ENCODE results near the gene ANKK1. TPM values are rescaled to one million over a fixed set of nuclear protein-coding genes. Genes with fewer than 3 reads are reported as not detected.

Gene ANKK1
- total and polyA plus RNA-seq, 2 donors (not counting 1 experiment from before 2014, with no cell fraction given) = 0.89 to 5.3 TPM

DNA sequence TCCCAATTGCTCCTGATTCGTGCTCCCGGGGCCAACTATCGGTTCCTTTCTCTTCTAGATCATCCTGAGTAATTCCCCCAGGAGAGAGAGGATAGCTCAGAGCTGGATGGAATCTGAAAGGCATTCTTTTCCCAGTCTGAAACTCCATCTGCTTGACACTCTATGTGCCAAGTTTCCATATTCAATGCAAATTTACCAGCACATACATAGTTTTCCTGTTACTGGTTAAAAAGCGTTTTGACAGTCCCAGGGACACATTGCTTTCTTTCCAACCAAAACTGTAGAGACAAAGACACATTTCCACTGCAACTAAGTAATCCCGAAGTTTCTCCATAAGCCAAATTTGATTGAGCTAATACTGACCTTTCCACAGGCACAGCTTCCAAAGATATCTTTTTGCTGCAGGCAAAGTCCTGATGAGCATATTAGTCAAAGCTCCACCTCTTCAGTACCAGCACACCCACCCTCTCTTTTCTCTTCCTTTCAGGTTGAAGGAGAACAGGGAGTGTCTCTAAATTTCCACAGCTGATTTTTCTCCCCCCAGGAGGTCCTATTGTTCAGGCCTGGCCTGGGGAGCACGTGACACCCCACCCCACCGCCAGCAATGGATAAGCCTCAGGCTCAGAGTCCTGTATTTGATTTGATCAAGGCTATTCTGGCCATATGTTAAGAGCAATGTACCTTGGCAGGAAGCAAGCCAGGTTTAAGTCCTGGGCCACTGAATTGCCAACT is 9.7 kb upstream of the ANKK1 start:
- no peaks in the 10 kb centered on the region for H4K20me1 ChIP-seq (ENCODE audit: control insufficient read depth, insufficient read depth, low read length, poor library complexity, severe bottlenecking)
- no peaks in the 10 kb centered on the region for H3K27me3 Mint-ChIP-seq
- 91% methylated on average over 6 of the region's 7 CpGs for WGBS (ENCODE audit: insufficient coverage)
- peaks cover 5% of the 10 kb centered on the region for H3K9me3 Mint-ChIP-seq (ENCODE audit: insufficient read depth)
- H2AFZ ChIP-seq (ENCODE audit: insufficient read depth, low read depth, low read length, poor library complexity, severe bottlenecking) = no peak overlapping the region
- H3K27ac ChIP-seq (ENCODE audit: low read length in 2 of 2) = no peak overlapping the region
- ChIA-PET CTCF (no interaction called here), POLR2A (no interaction called here)
- peaks cover 0 to 7% (median 0%) of the 10 kb centered on the region in 3 donors for H3K9me3 ChIP-seq (ENCODE audit: control extremely low read depth in 1 of 3, control insufficient read depth in 2 of 3, insufficient read depth in 1 of 3, low read length in 2 of 3)
- peak overlapping the region; percentile 33 for H3K27ac Mint-ChIP-seq
- H3K9ac ChIP-seq (ENCODE audit: low read length) = no peak overlapping the region
- H3K4me1 Mint-ChIP-seq = peaks cover 25% of the 10 kb centered on the region
- H3K36me3 ChIP-seq (replicated peaks in 1 of 2; ENCODE audit: control extremely low read depth in 1 of 2, control insufficient read depth in 1 of 2, extremely low read depth in 1 of 2, insufficient read depth in 2 of 2, low read length in 1 of 2) = no peaks in the 10 kb centered on the region
- H3K4me3 ChIP-seq (ENCODE audit: control extremely low read depth in 1 of 5, extremely low read depth in 1 of 5, insufficient read depth in 1 of 5, low read depth in 2 of 5, low read length in 4 of 5) = no peak overlapping the region
- H3K4me1 ChIP-seq (ENCODE audit: control insufficient read depth in 2 of 2, insufficient read depth in 2 of 2, low read length in 2 of 2) = peaks cover 17 to 19% of the 10 kb centered on the region in 2 donors
- no peaks in the 10 kb centered on the region for H3K27me3 ChIP-seq (replicated peaks in 1 of 4; ENCODE audit: control extremely low read depth in 1 of 4, control insufficient read depth in 3 of 4, insufficient read depth in 4 of 4, low read length in 3 of 4)
- intact Hi-C loops (cut with micrococcal nuclease) = no loop called here
- H3K4me2 ChIP-seq (replicated peaks; ENCODE audit: low read depth, low read length, poor library complexity, severe bottlenecking) = no peak overlapping the region
- no peak overlapping the region for H3K4me3 Mint-ChIP-seq
- no peak for DNase-seq
- TF ChIP-seq, protein P1, sequence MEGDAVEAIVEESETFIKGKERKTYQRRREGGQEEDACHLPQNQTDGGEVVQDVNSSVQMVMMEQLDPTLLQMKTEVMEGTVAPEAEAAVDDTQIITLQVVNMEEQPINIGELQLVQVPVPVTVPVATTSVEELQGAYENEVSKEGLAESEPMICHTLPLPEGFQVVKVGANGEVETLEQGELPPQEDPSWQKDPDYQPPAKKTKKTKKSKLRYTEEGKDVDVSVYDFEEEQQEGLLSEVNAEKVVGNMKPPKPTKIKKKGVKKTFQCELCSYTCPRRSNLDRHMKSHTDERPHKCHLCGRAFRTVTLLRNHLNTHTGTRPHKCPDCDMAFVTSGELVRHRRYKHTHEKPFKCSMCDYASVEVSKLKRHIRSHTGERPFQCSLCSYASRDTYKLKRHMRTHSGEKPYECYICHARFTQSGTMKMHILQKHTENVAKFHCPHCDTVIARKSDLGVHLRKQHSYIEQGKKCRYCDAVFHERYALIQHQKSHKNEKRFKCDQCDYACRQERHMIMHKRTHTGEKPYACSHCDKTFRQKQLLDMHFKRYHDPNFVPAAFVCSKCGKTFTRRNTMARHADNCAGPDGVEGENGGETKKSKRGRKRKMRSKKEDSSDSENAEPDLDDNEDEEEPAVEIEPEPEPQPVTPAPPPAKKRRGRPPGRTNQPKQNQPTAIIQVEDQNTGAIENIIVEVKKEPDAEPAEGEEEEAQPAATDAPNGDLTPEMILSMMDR (IDR thresholded peaks at IDR 0.05) = no peak
- no peaks in the 10 kb centered on the region for H3K79me2 ChIP-seq (ENCODE audit: control insufficient read depth, insufficient read depth, low read length)
- no peak for ATAC-seq (ENCODE audit: low read depth)

DNA sequence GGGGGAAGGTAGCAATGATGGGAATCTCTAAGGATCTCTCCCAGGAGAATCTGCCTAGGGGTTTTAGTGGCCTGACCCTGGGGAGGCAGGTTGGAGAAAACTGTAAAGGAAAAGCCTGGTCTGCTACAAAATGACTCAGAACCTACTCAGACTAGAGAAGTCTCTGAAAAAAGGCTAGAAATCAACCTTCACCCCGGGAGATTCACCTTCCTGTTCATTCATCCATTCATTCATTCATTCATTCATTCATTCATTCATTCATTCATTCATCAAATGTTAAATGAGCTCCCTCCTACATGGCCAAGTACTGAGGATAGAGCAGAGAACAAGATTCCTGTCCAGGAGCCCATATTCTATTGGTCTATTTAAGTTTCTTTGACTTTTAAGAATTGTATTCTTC is 8.9 kb upstream of the ANKK1 start:
- ChIA-PET POLR2A (no interaction called here), CTCF (no interaction called here)
- Histone ChIP-seq H4K20me1 (ENCODE audit: control insufficient read depth, insufficient read depth, low read length, poor library complexity, severe bottlenecking) (no peaks in the 10 kb centered on the region), H3K27ac (ENCODE audit: low read length in 2 of 2) (no peak overlapping the region), H3K4me3 (ENCODE audit: control extremely low read depth in 1 of 5, extremely low read depth in 1 of 5, insufficient read depth in 1 of 5, low read depth in 2 of 5, low read length in 4 of 5) (no peak overlapping the region), H3K27me3 (replicated peaks in 1 of 4; ENCODE audit: control extremely low read depth in 1 of 4, control insufficient read depth in 3 of 4, insufficient read depth in 4 of 4, low read length in 3 of 4) (no peaks in the 10 kb centered on the region), H3K4me2 (replicated peaks; ENCODE audit: low read depth, low read length, poor library complexity, severe bottlenecking) (no peak overlapping the region), H3K9ac (ENCODE audit: low read length) (no peak overlapping the region), H3K4me1 (ENCODE audit: control insufficient read depth in 2 of 2, insufficient read depth in 2 of 2, low read length in 2 of 2) (peaks cover 17 to 19% of the 10 kb centered on the region in 2 donors), H3K9me3 (ENCODE audit: control extremely low read depth in 1 of 3, control insufficient read depth in 2 of 3, insufficient read depth in 1 of 3, low read length in 2 of 3) (peaks cover 0 to 7% (median 0%) of the 10 kb centered on the region in 3 donors), H3K36me3 (replicated peaks in 1 of 2; ENCODE audit: control extremely low read depth in 1 of 2, control insufficient read depth in 1 of 2, extremely low read depth in 1 of 2, insufficient read depth in 2 of 2, low read length in 1 of 2) (no peaks in the 10 kb centered on the region), H2AFZ (ENCODE audit: insufficient read depth, low read depth, low read length, poor library complexity, severe bottlenecking) (no peak overlapping the region), H3K79me2 (ENCODE audit: control insufficient read depth, insufficient read depth, low read length) (no peaks in the 10 kb centered on the region)
- Mint-ChIP-seq H3K27me3 (no peaks in the 10 kb centered on the region), H3K4me3 (no peak overlapping the region), H3K9me3 (ENCODE audit: insufficient read depth) (peaks cover 5% of the 10 kb centered on the region), H3K27ac (no peak overlapping the region), H3K4me1 (peaks cover 25% of the 10 kb centered on the region)
- ATAC-seq (ENCODE audit: low read depth) (no peak), DNase-seq (no peak)
- intact Hi-C loops (cut with micrococcal nuclease) = no loop called here
- TF ChIP-seq EZH2 (IDR thresholded peaks at IDR 0.05; ENCODE audit: borderline replicate concordance, insufficient read depth, low read depth, low read length, poor library complexity, severe bottlenecking) = no peak
- TF ChIP-seq, protein P1 (IDR thresholded peaks at IDR 0.05) = no peak
- WGBS (ENCODE audit: insufficient coverage) = 71% methylated on average over 1 of the region's 1 CpG

All from B cell (primary cell).